ENCODE results near the gene TEAD1.

TEAD1 gene

DNA sequence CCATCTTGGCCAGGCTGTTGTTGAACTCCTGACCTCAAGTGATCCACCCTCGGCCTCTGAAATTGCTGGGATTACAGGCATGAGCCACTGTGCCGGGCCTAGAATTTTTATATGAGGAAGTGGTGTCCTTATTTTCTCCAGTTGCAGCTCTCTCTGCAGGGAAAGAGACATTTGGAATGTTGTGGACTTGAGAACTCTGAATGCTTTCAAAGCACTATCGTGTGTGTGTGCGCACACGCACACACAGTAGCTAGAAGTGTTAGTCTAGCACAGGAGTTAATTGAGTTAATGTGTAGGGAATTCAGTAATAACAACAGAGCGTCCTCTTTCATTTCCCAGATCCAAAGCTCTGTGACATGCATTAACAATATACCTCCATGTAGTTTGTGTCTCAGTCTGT is 170.9 kb downstream of the TEAD1 start:
- H3K4me3 ChIP-seq (ENCODE audit: severe bottlenecking): no peak overlapping the region
- ATAC-seq (ENCODE audit: low read depth) (no peak), DNase-seq (ENCODE audit: low spot score) (no peak)
- TF ChIP-seq, protein P1, sequence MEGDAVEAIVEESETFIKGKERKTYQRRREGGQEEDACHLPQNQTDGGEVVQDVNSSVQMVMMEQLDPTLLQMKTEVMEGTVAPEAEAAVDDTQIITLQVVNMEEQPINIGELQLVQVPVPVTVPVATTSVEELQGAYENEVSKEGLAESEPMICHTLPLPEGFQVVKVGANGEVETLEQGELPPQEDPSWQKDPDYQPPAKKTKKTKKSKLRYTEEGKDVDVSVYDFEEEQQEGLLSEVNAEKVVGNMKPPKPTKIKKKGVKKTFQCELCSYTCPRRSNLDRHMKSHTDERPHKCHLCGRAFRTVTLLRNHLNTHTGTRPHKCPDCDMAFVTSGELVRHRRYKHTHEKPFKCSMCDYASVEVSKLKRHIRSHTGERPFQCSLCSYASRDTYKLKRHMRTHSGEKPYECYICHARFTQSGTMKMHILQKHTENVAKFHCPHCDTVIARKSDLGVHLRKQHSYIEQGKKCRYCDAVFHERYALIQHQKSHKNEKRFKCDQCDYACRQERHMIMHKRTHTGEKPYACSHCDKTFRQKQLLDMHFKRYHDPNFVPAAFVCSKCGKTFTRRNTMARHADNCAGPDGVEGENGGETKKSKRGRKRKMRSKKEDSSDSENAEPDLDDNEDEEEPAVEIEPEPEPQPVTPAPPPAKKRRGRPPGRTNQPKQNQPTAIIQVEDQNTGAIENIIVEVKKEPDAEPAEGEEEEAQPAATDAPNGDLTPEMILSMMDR (IDR thresholded peaks at IDR 0.05; ENCODE audit: poor library complexity, severe bottlenecking): no peak
- H3K9me3 ChIP-seq (ENCODE audit: severe bottlenecking): no peaks in the 10 kb centered on the region
- H3K4me1 ChIP-seq (ENCODE audit: insufficient read depth, poor library complexity, severe bottlenecking): peaks cover 35% of the 10 kb centered on the region
- no peaks in the 10 kb centered on the region for H3K36me3 ChIP-seq (ENCODE audit: low read depth)
- peak overlapping the region; percentile 5 for H3K27ac ChIP-seq (ENCODE audit: poor library complexity, severe bottlenecking)
- no peaks in the 10 kb centered on the region for H3K27me3 ChIP-seq (ENCODE audit: insufficient read depth, poor library complexity, severe bottlenecking)

DNA sequence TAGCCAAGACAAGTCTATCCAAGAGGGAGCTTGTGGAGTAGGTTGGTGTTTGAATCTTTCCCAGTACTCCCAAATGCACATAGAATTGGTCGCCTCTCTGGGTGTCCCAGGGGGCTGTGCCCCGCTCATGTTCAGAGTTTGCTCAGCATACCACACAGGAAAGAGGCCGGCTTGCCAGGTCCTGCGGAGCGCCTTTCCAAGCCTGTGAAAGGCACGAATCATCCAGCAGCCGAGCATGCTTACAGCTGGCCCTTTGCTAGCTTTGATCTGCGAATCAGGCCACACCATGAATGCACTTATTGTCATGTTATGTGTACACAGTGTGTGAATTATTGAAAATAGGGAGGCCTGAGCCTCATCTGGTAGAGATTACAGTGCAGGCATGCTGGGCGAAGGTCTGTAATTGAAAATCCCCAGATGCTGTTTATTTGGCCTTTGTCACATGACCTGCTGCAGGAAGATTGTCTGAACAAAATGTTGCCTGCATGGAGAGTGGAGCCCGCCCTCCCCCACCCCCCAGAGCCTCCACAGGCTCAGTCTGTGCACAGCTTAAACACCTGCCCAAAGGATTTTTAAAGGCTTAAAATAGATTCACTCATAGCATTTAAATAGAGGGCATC is 171.6 kb downstream of the TEAD1 start:
- Histone ChIP-seq H3K4me3 (ENCODE audit: severe bottlenecking) (no peak overlapping the region), H3K9me3 (ENCODE audit: severe bottlenecking) (no peaks in the 10 kb centered on the region), H3K4me1 (ENCODE audit: insufficient read depth, poor library complexity, severe bottlenecking) (peaks cover 28% of the 10 kb centered on the region), H3K36me3 (ENCODE audit: low read depth) (no peaks in the 10 kb centered on the region), H3K27ac (ENCODE audit: poor library complexity, severe bottlenecking) (peak overlapping the region; percentile 5), H3K27me3 (ENCODE audit: insufficient read depth, poor library complexity, severe bottlenecking) (no peaks in the 10 kb centered on the region)
- TF ChIP-seq, protein P1 (IDR thresholded peaks at IDR 0.05; ENCODE audit: poor library complexity, severe bottlenecking): no peak
- DNase-seq (ENCODE audit: low spot score) (no peak), ATAC-seq (ENCODE audit: low read depth) (peak; percentile 22; the same call in 1 of the 3 replicates)

DNA sequence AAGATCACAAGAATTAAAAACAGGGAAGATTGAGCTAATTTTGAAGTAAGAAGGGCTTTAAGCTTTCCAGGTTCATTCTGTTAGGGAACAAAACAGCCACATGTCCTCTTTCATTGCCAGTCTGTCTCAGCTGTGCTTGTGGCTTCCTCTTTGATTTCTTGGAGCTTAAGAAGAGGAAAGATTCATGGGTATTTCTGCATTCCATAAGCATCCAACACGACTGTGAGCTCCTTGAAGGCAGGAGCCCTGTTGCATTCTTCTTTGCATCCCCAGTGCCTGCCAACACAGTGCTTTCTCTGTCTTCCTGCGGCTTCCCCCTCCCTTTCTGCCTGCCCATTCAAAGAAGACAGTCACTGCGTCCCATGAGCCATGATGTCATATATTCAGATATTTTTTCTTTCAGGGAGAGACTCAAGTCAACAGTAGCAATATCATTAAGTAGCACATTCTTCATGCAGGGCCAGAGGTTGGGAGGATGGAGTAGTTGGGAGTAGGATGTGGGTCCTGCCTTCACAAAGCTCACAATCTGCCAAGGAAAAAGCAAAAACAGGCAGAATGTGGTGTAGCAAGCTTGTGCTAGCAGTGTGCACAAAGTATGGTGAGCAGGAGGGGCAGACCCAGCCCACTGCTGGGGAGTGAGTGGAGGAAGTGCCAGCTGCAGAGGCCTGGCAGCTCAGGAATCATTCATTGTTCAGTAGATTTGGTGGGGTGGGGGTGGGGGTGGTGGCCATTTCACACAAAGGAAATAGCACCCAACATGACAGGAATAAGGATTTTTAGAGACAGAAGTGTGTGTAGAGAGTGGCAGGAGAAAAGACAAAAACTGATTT is 172.8 kb downstream of the TEAD1 start:
- H3K9me3 ChIP-seq (ENCODE audit: severe bottlenecking): no peaks in the 10 kb centered on the region
- H3K36me3 ChIP-seq (ENCODE audit: low read depth): no peaks in the 10 kb centered on the region; the same call in 1 of the 2 replicates
- peak overlapping the region; percentile 5 for H3K27ac ChIP-seq (ENCODE audit: poor library complexity, severe bottlenecking)
- no peaks in the 10 kb centered on the region for H3K27me3 ChIP-seq (ENCODE audit: insufficient read depth, poor library complexity, severe bottlenecking)
- ATAC-seq (ENCODE audit: low read depth): no peak
- DNase-seq (ENCODE audit: low spot score): no peak
- TF ChIP-seq, protein P1 (IDR thresholded peaks at IDR 0.05; ENCODE audit: poor library complexity, severe bottlenecking): no peak
- peaks cover 24% of the 10 kb centered on the region for H3K4me1 ChIP-seq (ENCODE audit: insufficient read depth, poor library complexity, severe bottlenecking)
- no peak overlapping the region for H3K4me3 ChIP-seq (ENCODE audit: severe bottlenecking)

DNA sequence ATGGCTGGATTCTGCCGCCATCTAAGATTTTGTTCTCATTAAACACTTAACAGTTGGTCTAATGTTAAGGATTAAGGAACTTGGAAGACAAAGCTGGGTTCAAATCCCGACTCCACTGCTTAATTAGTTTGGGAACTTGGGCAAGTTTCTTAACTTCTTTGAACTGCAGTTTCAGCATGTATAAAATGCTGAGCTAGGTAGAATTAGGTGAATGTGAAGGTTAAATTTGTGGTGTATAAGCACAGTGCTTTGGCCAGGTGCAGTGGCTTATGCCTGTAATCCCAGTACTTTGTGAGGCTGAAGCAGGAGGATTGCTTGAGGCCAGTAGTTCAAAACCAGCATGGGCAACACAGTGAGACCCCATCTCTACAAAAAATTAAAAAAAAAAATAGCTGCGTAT is 174.2 kb downstream of the TEAD1 start:
- TF ChIP-seq, protein P1 (IDR thresholded peaks at IDR 0.05; ENCODE audit: poor library complexity, severe bottlenecking): no peak
- no peak overlapping the region for H3K27ac ChIP-seq (ENCODE audit: poor library complexity, severe bottlenecking)
- no peak for ATAC-seq (ENCODE audit: low read depth)
- no peaks in the 10 kb centered on the region for H3K27me3 ChIP-seq (ENCODE audit: insufficient read depth, poor library complexity, severe bottlenecking)
- no peaks in the 10 kb centered on the region; the same call in 1 of the 2 replicates for H3K36me3 ChIP-seq (ENCODE audit: low read depth)
- H3K9me3 ChIP-seq (ENCODE audit: severe bottlenecking): no peaks in the 10 kb centered on the region
- no peak overlapping the region for H3K4me3 ChIP-seq (ENCODE audit: severe bottlenecking)
- peaks cover 24% of the 10 kb centered on the region for H3K4me1 ChIP-seq (ENCODE audit: insufficient read depth, poor library complexity, severe bottlenecking)
- DNase-seq (ENCODE audit: low spot score): no peak

DNA sequence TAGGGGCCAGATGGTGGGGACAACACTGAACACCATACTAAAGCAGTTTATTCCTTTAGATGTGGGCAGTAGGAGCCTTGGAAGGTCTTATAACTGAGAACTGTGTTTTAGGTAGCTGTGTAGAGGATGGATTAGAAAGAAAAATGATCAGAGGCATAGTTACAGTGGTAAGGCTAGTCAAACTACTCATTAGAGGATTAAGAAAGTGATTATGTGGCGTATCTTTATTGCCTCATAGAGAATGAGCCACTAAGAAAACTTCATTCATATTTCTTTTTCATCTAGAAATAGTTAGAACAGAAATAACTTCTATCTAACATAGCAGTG is 179.1 kb downstream of the TEAD1 start:
- H3K9me3 ChIP-seq (ENCODE audit: severe bottlenecking): no peaks in the 10 kb centered on the region
- H3K27me3 ChIP-seq (ENCODE audit: insufficient read depth, poor library complexity, severe bottlenecking): no peaks in the 10 kb centered on the region
- ATAC-seq (ENCODE audit: low read depth): no peak
- DNase-seq (ENCODE audit: low spot score): no peak
- peaks cover 4% of the 10 kb centered on the region; the same call in 1 of the 2 replicates for H3K36me3 ChIP-seq (ENCODE audit: low read depth)
- TF ChIP-seq, protein P1 (IDR thresholded peaks at IDR 0.05; ENCODE audit: poor library complexity, severe bottlenecking): no peak
- peaks cover 25% of the 10 kb centered on the region for H3K4me1 ChIP-seq (ENCODE audit: insufficient read depth, poor library complexity, severe bottlenecking)
- H3K4me3 ChIP-seq (ENCODE audit: severe bottlenecking): no peak overlapping the region
- peak overlapping the region; percentile 62 for H3K27ac ChIP-seq (ENCODE audit: poor library complexity, severe bottlenecking)
